KMS-11 (cell line): ENCODE results near the gene BCAT1.

Source experiments
- H2AFZ ChIP-seq: fragments of 200-600 bp; sonication (generic); 2 replicates; pipeline ENCODE4 v1.6.1; 2016; ENCODE audit warnings: antibody characterized with exemption, mixed run types, low read depth
- H3K27ac ChIP-seq: fragments of 200-600 bp; sonication (generic); 2 replicates; pipeline ENCODE4 v1.6.1; 2016; ENCODE audit warnings: mild to moderate bottlenecking, mixed run types
- H3K27me3 ChIP-seq: fragments of 200-600 bp; sonication (generic); 2 replicates; pipeline ENCODE4 v1.6.1; 2017; ENCODE audit warnings: mild to moderate bottlenecking, low read depth, mixed run types, moderate library complexity; ENCODE audit not compliant: insufficient read depth
- H3K36me3 ChIP-seq: fragments of 200-600 bp; sonication (generic); 2 replicates; pipeline ENCODE4 v1.6.1; 2017; ENCODE audit warnings: mild to moderate bottlenecking, mixed run types; ENCODE audit not compliant: insufficient read depth
- H3K4me1 ChIP-seq: fragments of 200-600 bp; sonication (generic); 2 replicates; pipeline ENCODE4 v1.6.1; 2016; ENCODE audit warnings: mild to moderate bottlenecking, low read depth, mixed run types; ENCODE audit not compliant: poor library complexity, severe bottlenecking
- H3K4me2 ChIP-seq: fragments of 200-600 bp; sonication (generic); 2 replicates; pipeline ENCODE4 v1.7.0; 2016; ENCODE audit warnings: mild to moderate bottlenecking, mixed run types
- H3K4me3 ChIP-seq: fragments of 200-600 bp; sonication (generic); IDR thresholded peaks from 2 replicates; pipeline ENCODE4 v1.6.1; 2017; ENCODE audit warnings: low read depth, low read length, mixed read lengths; ENCODE audit not compliant: insufficient read depth
- H3K79me2 ChIP-seq: fragments of 200-600 bp; sonication (generic); 2 replicates; pipeline ENCODE4 v1.6.1; 2016; ENCODE audit warnings: low read depth, mixed run types; ENCODE audit not compliant: insufficient read depth
- H3K9ac ChIP-seq: fragments of 200-600 bp; sonication (generic); 2 replicates; pipeline ENCODE4 v1.6.1; 2016; ENCODE audit warnings: mild to moderate bottlenecking, mixed run types
- H4K20me1 ChIP-seq: fragments of 200-600 bp; sonication (generic); 2 replicates; pipeline ENCODE4 v1.6.1; 2016; ENCODE audit warnings: mild to moderate bottlenecking, mixed run types; ENCODE audit not compliant: insufficient read depth
- CTCF ChIP-seq: fragments of 200-600 bp; sonication (generic); conservative IDR thresholded peaks from 2 replicates; pipeline ENCODE4 v1.6.1; 2017; ENCODE audit warnings: low read depth, mild to moderate bottlenecking, antibody characterized with exemption, low read length, moderate library complexity, mixed read lengths

Gene BCAT1

GRCh38 chr12:24845615-24846014, 103.3 kb downstream of the BCAT1 start:
- Histone ChIP-seq H3K4me3 (no peak overlapping the region), H2AFZ (no peak overlapping the region), H3K36me3 (no peaks in the 10 kb centered on the region), H3K27me3 (no peaks in the 10 kb centered on the region), H4K20me1 (no peaks in the 10 kb centered on the region), H3K4me1 (peaks cover 3% of the 10 kb centered on the region), H3K4me2 (no peak overlapping the region), H3K27ac (no peak overlapping the region), H3K79me2 (no peaks in the 10 kb centered on the region), H3K9ac (no peak overlapping the region)
- no peak for TF ChIP-seq CTCF

GRCh38 chr12:24840046-24840800, 108.7 kb downstream of the BCAT1 start:
- H3K27ac ChIP-seq, result no peak overlapping the region
- H3K9ac ChIP-seq, result no peak overlapping the region
- H2AFZ ChIP-seq, result no peak overlapping the region
- no peaks in the 10 kb centered on the region for H4K20me1 ChIP-seq
- no peaks in the 10 kb centered on the region for H3K79me2 ChIP-seq
- TF ChIP-seq CTCF, result no peak
- peaks cover 45% of the 10 kb centered on the region for H3K4me1 ChIP-seq
- H3K36me3 ChIP-seq, result no peaks in the 10 kb centered on the region
- H3K4me2 ChIP-seq, result peak overlapping the region; percentile 46; the same call in 1 of the 2 replicates
- no peaks in the 10 kb centered on the region for H3K27me3 ChIP-seq
- H3K4me3 ChIP-seq, result no peak overlapping the region

- Histone ChIP-seq H3K36me3 (no peaks in the 10 kb centered on the region), H3K27ac (peak overlapping the region; percentile 64; the same call in 1 of the 2 replicates), H3K4me3 (no peak overlapping the region), H3K4me1 (peaks cover 45% of the 10 kb centered on the region), H3K79me2 (no peaks in the 10 kb centered on the region), H3K9ac (no peak overlapping the region), H4K20me1 (no peaks in the 10 kb centered on the region), H2AFZ (no peak overlapping the region), H3K4me2 (peak overlapping the region; percentile 46; the same call in 1 of the 2 replicates), H3K27me3 (no peaks in the 10 kb centered on the region)
- no peak for TF ChIP-seq CTCF
These were observed 109.6 kb downstream of the BCAT1 start for GRCh38 chr12:24839268-24839791.

- no peak overlapping the region for H2AFZ ChIP-seq
- H3K79me2 ChIP-seq, result no peaks in the 10 kb centered on the region
- H4K20me1 ChIP-seq, result no peaks in the 10 kb centered on the region
- TF ChIP-seq CTCF, result no peak
- no peaks in the 10 kb centered on the region for H3K27me3 ChIP-seq
- H3K4me1 ChIP-seq, result peaks cover 45% of the 10 kb centered on the region
- peak overlapping the region; percentile 6; the same call in 1 of the 2 replicates for H3K9ac ChIP-seq
- no peak overlapping the region for H3K4me3 ChIP-seq
- peak overlapping the region; percentile 64 for H3K27ac ChIP-seq
- H3K36me3 ChIP-seq, result no peaks in the 10 kb centered on the region
- peak overlapping the region; percentile 46 for H3K4me2 ChIP-seq
These were observed 110.4 kb downstream of the BCAT1 start for GRCh38 chr12:24838531-24838950.
